ENCODE data around the gene VSTM2L. TPM values are rescaled to one million over a fixed set of nuclear protein-coding genes. Genes with fewer than 3 reads are reported as not detected.

Gene VSTM2L
- total and polyA plus RNA-seq, 3 donors from 2014 or later, result 7.3 to 74.7 (median 40.2) TPM

- WGBS, 2 donors, result 93 to 97% methylated on average over 15 of the region's 15 CpGs
- intact Hi-C loops (cut with DNase I; ENCODE audit: low total_unique reads), result no loop called here
- TF ChIP-seq CTCF (IDR thresholded peaks at IDR 0.05) (no peak), POLR2A (IDR thresholded peaks at IDR 0.05) (no peak)
- H3K4me3 ChIP-seq, result no peak overlapping the region
- H3K9me3 ChIP-seq, result no peaks in the 10 kb centered on the region
- H3K4me1 ChIP-seq, result no peaks in the 10 kb centered on the region
- no peaks in the 10 kb centered on the region for H3K27me3 ChIP-seq
- no peak for DNase-seq
- H3K27ac ChIP-seq, result no peak overlapping the region
- H3K36me3 ChIP-seq (ENCODE audit: low read depth, missing control alignments), result no peaks in the 10 kb centered on the region
These were observed 43.3 kb upstream of the VSTM2L start for GRCh38 chr20:37859406-37860171.

- Histone ChIP-seq H3K27me3 (no peaks in the 10 kb centered on the region), H3K9me3 (no peaks in the 10 kb centered on the region), H3K4me1 (no peaks in the 10 kb centered on the region), H3K4me3 (no peak overlapping the region), H3K27ac (no peak overlapping the region), H3K36me3 (ENCODE audit: low read depth, missing control alignments) (no peaks in the 10 kb centered on the region)
- intact Hi-C loops (cut with DNase I; ENCODE audit: low total_unique reads), result no loop called here
- WGBS, 2 donors, result 90% methylated on average over 5 of the region's 5 CpGs
- DNase-seq, result no peak
- TF ChIP-seq CTCF (IDR thresholded peaks at IDR 0.05) (no peak), POLR2A (IDR thresholded peaks at IDR 0.05) (no peak)
These were observed 39.6 kb upstream of the VSTM2L start for GRCh38 chr20:37863289-37863688.

- no peak for DNase-seq
- Histone ChIP-seq H3K4me1 (no peaks in the 10 kb centered on the region), H3K27ac (no peak overlapping the region), H3K4me3 (no peak overlapping the region), H3K9me3 (no peaks in the 10 kb centered on the region), H3K36me3 (ENCODE audit: low read depth, missing control alignments) (no peaks in the 10 kb centered on the region), H3K27me3 (no peaks in the 10 kb centered on the region)
- TF ChIP-seq POLR2A (IDR thresholded peaks at IDR 0.05) (no peak), CTCF (IDR thresholded peaks at IDR 0.05) (no peak)
- WGBS, 2 donors, result 66 to 69% methylated on average over 8 of the region's 8 CpGs
- intact Hi-C loops (cut with DNase I; ENCODE audit: low total_unique reads), result no loop called here
These were observed 38.6 kb upstream of the VSTM2L start for GRCh38 chr20:37864298-37864697.

GRCh38 chr20:37866051-37866450, 36.9 kb upstream of the VSTM2L start:
- Histone ChIP-seq H3K9me3 (no peaks in the 10 kb centered on the region), H3K4me3 (no peak overlapping the region), H3K27me3 (no peaks in the 10 kb centered on the region), H3K4me1 (no peaks in the 10 kb centered on the region), H3K36me3 (ENCODE audit: low read depth, missing control alignments) (no peaks in the 10 kb centered on the region), H3K27ac (no peak overlapping the region)
- intact Hi-C loops (cut with DNase I; ENCODE audit: low total_unique reads), result no loop called here
- WGBS, 2 donors, result 95 to 99% methylated on average over 9 to 10 of the region's 10 CpGs
- TF ChIP-seq POLR2A (IDR thresholded peaks at IDR 0.05) (no peak), CTCF (IDR thresholded peaks at IDR 0.05) (no peak)
- no peak for DNase-seq

All from testis (tissue), 3 donors.